Measurements from ENCODE around the gene OSBPL10.

Gene OSBPL10

DNA sequence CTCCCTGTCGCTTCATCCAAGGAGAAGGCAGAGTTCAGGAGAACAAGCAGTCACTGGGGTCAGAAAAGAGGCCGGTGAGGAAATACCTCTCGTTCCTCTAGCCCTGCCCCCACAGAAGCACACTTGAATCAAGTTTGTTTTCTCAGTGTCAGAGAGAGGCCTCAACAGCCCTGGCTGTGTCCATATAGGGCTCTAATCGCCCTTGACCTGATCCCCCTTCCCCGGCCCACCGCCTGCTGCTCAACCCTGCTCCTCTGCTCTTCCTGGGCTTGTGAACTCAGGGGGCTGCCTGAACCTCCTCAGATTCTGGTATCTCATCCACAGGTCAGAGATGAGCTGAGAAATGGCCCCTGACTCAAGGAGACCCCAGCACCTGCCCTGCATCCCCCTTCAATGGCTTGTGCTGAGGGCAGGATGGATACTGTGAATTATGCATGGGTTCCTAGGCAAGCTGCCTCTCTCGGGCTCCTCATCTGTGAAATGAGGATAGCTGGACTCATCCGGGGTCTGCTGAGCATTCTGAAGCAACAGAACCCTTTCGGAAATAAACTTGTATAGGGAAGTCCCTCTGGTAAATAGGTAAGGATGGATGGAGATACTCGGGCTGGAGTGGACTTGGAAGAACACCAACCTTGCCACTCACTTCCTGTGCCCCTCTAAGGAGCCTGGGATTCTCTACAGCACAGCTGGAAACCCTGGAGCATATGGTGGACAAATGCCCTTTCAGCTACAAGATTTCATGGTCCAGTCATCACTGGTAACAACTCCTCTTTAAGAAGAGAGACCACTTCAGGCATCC, 300.8 kb downstream of the OSBPL10 start:
- no peak for DNase-seq (ENCODE audit: low read depth in 2 of 2, low spot score in 1 of 2)

DNA sequence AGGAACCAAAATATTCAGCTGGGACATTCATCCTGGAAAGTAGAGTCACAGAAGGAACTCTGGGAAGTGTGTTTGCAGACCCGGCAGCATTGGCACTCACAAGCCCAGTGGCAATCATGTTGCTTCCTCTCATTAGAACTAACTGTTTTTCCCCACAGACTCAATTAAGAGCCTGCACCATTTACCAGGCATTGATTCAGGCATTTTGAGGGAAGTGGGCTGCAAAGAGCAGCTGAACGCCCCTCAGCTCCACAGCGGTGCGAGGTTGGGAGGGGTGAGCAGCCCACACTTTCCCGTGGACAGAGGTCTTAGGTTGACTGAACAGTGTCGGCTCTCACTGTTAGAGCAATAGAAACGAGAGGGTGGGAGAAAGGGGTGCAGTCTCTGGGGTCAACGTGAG, 304.5 kb downstream of the OSBPL10 start:
- no peak for DNase-seq (ENCODE audit: low read depth in 2 of 2, low spot score in 1 of 2)

DNA sequence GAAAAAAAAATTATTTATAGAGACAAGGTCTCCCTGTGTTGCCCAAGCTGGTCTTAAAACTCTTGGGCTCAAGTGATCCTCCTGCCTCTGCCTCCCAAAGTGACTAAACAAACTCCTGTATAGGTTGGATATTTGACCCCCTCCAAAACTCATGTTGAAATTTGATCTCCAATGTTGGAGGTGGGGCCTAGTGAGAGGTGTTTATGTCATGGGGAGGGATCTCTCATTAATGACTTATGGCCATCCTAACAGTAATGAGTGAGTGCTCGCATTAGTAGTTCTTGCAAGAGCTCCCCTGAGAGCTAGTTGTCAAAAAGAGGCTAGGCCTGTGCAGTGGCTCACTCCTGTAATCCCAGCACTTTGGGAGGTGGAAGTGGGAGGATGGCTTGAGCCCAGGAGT, 307.1 kb downstream of the OSBPL10 start:
- DNase-seq (ENCODE audit: low read depth in 2 of 2, low spot score in 1 of 2), result no peak

DNA sequence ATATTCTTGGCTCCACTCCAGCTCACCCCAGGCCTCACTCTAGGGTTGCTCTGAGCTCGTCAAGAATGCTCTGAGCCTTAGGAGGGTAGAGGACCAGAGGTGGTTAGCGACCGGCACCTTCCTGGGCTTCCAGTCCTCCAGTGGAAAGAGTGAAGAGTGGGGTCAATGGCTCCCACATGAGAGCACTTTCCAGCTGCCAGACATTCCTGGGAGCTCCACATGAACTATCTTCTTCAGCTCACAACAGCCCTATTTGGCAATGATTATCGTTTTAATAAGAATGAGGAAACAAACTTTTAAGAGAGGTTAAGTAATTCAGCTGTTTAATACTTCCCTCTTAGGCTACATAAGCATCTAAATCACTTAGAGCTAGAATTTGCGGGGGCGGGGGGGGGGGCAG, 309.1 kb downstream of the OSBPL10 start:
- DNase-seq (ENCODE audit: low read depth in 2 of 2, low spot score in 1 of 2), result no peak

DNA sequence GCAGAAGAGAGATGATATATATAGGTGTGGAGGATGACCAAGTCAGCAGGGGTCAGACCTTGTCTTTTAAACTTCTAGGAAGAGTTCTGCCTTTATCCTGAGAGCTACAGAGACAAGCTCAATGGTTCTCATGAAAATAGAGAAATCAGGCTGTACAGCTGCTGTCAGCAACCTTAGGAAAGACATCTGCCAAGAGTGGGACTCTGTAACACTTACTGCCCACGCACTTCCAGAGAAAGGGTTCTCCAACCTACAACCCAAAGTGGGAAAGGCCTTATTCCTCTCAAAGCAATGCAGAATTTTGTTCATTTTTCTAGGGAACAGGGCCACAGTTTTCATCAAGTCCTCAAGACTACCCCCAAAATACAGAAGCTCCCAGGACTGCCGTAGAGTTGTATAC, 309.6 kb downstream of the OSBPL10 start:
- DNase-seq (ENCODE audit: low read depth in 2 of 2, low spot score in 1 of 2), result no peak

DNA sequence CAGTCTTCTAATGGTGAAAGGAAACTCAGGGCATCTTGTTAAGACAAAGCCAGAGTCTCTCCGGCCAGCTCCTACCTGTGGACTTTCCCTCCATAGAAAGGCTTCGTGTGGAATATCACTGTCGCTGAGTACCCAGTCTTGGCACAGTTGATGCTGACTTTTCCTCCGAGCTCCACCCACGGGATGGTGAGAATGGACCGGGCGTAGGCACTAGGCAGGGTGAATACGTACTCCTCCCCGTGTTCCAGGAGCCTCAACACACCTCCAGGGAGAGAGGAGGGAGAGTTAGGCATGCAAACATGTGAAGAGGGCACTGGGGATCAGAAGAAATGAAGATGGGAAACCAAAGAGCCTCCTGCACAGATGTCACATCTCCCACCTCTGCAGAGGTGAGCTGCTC, 310.3 kb downstream of the OSBPL10 start:
- DNase-seq (ENCODE audit: low read depth in 2 of 2, low spot score in 1 of 2), result no peak

DNA sequence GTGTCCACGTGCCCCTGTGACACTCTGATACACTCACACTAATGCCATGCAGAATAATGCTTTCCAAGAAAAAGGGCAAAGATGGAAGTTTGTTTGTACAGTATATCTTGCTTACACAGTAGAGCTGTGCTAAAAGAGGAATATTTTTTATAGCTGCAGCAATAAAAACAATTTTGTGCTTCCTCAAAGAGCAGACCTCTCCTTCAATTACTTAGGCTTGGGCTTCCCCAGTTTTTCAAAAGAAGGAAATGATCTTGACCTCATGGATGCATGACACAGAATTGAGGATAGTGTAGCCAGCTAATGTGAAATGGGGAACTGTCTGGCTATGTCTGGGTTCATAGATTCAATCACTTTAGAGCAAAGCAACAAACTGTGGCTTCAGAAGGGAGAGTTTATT, 310.9 kb downstream of the OSBPL10 start:
- no peak for DNase-seq (ENCODE audit: low read depth in 2 of 2, low spot score in 1 of 2)

DNA sequence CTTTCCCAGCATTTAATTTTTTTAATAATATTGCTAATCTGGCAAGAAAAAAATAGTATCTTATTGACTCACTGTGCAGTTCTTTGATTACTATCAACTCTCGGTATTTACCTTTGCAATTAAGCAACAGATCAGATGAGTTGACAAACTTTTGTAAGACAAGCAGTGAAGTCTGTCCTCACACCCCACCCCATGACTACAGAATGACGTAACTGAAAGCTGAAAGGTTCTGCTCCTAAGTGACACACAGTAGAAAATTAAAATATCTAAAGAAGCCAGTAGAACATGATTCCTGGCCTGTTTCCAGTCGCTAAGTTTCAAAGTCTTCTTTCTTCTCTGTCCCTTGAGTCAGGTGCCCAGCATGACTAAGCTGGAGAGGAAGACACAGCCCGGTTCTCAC, 312.8 kb downstream of the OSBPL10 start:
- DNase-seq (ENCODE audit: low read depth in 2 of 2, low spot score in 1 of 2), result no peak

DNA sequence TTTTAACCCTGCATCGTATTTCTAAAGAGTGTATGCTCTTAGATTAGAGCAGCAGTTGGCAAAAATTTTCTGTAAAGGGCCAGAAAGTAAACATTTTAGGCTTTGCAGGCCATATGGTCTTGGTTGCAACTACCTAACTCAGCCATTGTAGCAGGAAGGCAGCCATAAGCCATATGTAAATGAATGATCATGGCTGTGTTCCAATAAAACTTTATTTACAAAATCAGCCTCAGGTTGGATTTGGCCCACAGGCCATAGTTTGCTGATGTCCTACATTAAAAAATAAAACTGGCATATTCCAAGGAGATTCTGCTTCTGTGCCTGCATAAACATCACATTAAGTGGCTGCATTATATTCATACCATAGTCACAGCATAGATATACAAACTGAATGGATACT, 313.5 kb downstream of the OSBPL10 start:
- no peak for DNase-seq (ENCODE audit: low read depth in 2 of 2, low spot score in 1 of 2)

DNA sequence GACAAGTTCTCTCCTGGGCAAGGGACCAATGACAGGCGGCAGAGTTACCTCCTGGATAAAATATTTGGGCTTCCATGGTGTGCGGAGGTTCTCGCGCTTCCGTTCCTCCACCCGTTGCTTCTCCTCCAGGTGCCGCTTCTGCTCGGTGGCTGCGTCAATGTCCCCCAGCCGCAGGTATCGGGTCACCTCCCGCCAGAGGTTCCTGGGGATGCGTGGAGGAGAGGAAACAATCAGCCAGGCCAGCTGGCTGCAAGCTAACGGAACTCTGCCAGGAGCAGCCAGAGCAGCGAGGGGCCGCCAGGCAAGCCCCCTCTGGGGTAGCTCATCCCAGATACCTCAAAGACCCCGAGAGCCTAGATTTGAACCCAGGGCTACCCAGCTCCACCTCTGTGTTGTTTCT, 317.0 kb downstream of the OSBPL10 start:
- no peak for DNase-seq (ENCODE audit: low read depth in 2 of 2, low spot score in 1 of 2)

DNA sequence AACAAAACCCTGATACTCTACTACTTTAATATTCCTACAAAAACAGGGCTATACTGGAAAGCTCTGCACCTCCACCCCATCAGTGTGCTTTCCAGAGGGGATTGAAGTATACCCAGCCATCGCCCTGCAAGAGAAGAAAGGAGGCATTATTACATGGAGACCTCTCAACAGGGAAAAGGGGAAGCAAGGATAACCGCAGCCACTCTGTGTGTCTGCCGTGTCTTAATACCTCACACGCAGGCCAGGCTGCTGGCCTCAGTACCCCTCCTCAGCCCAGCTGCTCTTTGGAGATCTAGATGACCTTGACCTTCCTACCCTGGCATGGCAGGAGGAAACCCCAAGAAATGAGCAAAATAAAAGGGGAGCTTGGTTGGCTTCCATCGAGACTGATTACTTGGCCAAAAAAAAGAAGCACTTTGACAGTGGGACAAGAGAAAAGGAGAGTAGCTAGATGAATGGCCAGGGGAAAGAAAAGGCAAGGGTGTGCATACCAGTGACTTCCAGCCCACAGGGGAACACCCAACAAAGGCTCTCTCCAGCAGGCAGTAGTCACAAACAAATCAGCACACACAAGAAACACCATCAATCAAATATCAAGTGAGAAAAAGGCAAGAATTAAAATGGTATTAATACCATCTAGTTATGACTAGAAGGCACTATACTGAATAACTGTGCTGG, 318.9 kb downstream of the OSBPL10 start:
- no peak for DNase-seq (ENCODE audit: low read depth in 2 of 2, low spot score in 1 of 2)

DNA sequence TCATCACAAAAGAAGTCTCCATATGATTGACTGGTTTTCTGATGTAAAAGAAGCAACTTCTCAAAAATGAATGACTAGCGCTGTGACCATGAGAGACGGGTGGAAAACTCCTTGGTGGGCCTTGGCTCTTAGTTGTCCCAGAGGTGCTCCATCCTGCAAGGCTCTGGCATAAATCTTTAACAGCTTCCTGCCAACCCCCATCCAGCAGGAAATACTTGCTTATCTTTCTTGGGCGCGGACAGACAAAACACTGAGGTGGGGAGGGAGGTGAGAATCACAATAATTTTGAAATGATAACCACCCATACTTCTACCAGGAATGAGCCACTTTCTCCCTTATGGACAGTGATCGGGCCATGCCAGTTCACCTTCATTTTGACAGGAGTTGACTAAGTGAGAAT, 319.8 kb downstream of the OSBPL10 start:
- no peak for DNase-seq (ENCODE audit: low read depth in 2 of 2, low spot score in 1 of 2)

DNA sequence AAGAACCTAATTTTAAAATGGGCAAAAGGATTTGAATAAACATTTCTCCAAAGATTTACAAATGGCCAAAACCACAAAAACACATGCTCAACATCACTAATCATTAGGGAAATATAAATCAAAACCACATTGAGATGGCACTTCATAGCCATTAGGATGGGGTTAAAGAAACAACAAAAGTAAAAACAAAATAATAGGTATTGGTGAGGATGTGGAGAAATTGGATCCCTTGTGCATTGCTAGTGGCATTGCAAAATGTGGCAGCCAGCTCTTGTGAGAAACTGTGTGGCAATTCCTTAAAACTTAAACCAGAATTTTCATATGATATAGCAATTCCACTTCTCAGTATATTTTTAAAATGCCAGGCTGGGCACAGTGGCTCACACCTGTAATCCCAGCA, 321.8 kb downstream of the OSBPL10 start:
- DNase-seq (ENCODE audit: low read depth in 2 of 2, low spot score in 1 of 2), result no peak

DNA sequence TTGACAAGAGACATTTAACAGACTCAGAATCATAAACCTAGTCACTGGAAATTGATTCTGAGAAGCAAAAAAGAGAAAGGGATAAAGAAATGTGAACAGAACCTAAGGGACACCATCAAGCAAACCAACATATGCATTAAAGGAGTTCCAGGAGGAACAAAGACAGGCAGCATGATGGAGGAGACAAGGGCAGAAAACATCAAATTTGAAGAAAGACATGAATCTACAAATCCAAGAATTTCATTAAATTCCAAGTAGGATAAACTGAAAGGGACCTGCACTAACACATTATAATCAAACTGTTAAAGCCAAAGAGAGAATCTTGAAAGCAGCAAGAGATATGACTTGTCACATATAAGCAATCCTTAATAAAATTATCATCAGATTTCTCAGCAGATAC, 326.1 kb downstream of the OSBPL10 start:
- no peak for DNase-seq (ENCODE audit: low read depth in 2 of 2, low spot score in 1 of 2)

DNA sequence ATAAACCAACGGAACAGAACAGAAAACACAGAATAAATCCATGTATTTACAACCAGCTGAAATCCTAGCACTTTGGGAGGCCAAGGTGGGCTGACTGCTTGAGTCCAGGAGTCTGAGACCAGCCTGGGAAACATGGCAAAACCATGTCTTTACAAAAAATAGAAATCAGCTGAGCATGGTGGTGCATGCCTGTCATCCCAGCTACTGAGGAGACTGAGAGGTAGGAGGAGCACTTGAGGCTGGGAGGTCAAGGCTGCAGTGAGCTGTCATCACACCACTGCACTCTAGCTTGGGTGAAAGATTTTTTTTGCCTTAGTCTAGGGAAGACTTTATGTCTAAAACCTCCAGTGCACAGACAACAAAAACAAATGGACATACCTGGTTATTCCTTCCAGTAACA, 327.6 kb downstream of the OSBPL10 start:
- DNase-seq (ENCODE audit: low read depth in 2 of 2, low spot score in 1 of 2), result no peak

DNA sequence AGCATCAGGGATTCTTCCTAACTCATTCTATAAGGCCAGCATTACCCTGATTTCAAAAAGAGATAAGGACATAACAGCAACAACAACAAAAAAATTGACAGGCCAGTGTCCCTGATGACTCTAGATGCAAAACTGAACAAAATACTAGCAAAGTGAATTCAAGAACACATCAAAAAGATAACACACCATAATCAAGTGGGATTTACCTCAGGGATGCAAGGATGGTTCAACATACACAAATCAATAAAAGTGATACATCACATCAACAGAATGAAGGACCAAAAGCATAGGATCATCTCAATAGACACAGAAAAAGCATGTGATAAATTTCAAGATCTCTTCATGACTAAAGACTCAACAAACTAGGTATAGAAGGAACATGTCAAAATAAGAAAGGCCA, 328.8 kb downstream of the OSBPL10 start:
- no peak for DNase-seq (ENCODE audit: low read depth in 2 of 2, low spot score in 1 of 2)

DNA sequence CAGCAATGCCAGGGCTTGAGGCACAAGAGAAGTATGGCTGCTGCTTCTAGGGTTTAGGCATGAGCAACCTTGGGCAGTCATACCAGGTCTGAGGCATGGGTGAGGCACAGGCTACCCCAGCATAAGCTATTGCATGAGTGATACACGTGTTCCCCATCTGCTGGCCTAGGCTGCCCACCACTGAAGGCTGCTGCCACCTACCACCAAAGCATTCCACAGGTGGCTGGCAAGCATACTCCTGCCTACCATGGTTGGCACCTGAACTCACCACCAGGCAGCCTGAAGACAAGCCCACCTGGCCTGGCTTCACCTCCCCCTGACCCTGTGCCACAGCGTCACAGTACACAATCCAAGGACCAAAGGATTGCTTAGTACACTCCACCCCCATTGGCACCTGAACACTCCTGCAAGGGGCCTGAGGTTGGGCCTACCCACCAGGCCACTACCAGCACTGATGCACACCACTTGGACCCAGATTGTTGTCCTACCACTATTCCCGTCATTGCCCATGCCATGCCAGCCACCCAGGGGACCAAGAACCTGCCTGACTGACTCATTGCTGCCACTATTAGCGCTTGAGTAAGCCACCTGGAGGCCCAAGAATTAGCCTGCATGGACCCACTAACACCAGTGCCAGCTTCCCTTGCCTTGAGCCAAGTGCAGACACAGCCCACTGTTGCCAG, 332.6 kb downstream of the OSBPL10 start:
- DNase-seq (ENCODE audit: low read depth in 2 of 2, low spot score in 1 of 2), result no peak

DNA sequence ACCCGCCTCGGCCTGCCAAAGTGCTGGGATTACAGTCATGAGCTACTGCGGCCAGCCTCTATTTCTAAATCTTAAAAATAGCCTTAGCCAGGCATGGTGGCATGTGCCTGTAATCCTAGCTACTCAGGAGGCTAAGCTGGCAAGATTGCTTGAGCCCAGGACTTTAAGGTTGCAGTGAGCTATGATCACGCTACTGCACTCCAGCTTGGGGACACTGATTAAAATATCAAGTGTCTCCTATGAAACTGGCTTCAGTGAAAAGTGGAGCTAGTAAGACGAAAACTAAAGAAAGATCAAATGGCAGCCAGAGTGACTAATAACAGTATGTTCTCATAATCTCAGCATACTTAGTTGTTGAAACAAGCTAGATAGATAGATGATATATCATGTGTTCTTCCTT, 335.8 kb downstream of the OSBPL10 start:
- no peak for DNase-seq (ENCODE audit: low read depth in 2 of 2, low spot score in 1 of 2)

DNA sequence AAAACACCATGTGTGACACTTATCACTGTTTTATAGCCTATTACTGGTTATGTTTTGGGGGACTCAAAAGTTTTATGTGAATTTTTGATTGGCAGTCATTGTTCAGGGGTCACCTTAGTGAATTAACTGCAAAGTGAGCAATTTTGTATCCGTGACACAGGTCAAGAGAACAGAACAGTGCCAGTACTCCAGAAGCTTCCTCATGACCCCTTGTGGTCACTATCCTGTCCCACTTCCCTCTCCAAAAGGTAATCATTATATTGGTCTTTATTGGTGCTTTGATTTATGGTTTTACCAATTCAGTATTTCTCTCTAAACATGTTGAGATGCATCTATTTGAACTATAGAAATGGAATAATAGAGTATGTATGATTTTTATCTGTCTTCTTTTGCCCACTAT, 341.2 kb downstream of the OSBPL10 start:
- no peak for DNase-seq (ENCODE audit: low read depth in 2 of 2, low spot score in 1 of 2)

DNA sequence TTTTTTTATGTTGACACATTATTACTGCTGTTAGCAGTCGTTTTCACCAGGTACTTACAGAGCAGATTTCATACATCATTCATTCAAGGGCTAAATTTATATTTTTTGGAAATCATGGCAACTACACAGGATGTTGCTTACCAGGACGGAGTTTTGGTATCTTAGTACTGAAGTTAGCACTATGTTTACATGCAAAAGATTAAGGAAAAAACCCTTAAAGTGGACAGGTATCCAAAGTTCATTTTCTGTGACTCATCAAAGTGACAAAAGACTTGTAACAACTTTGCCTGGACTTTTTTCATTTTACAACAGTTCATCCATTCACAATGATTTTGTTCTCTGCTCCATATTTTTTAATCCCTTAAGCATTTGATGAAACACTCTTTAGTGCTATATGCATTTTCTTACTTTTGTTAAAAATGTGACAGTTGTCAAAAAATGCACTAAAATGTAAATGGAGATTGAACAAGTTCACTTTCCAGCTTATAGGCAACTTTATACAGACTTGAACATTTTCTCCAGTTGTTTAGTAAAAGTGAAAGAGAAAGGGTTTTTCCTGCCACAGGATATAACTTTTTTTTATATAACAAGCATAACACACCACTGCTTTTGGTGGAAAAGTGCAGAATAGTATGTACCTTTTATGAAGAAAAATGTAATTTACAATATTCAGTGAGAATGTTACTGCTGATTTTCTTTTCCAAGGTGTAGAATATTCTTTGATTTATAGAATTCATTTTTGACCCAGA, 344.2 kb downstream of the OSBPL10 start:
- no peak for DNase-seq (ENCODE audit: low read depth in 2 of 2, low spot score in 1 of 2)

DNA sequence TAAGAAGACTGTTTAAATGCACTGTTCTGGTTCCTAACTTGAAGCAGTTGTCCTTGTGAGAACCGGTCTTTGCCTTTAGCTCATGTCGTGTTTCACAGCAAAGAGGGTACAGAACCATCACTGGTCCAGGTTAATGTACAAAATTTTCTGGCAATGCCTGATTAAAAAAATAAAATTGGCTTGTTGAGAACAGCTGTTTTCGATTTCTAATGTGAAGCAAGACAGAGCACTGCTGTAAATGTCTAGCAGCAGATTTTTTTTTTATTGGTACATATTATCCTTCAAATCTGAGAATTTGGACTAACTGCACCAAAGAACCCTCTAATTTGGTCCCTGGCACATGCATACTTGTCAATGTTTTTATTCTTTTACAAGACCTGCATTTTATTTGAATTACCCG, 345.0 kb downstream of the OSBPL10 start:
- no peak for DNase-seq (ENCODE audit: low read depth in 2 of 2, low spot score in 1 of 2)

DNA sequence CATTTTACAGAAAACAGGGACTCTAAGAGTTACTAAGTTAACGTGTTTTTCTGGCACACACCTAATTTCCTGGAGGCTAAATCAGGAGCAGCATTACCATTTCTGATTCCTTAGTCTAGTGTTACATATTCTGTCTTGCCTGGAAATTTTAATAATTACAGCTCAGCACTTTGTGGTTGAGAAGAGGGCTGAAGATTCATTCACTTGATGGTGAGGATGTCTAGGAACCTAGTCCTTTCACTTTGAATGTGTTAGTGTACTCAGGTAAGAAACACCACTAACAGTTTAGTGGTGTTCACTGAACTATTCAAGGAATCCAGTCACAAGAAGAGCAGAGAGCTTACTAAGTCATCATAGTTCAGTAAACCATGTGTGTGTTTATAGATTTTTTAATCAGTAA, 345.5 kb downstream of the OSBPL10 start:
- no peak for DNase-seq (ENCODE audit: low read depth in 2 of 2, low spot score in 1 of 2)
